ENCODE measurements around the gene BCL7A.
"Not testable (repeated sequence)": the region's sequence is repeated elsewhere in the genome, so short reads cannot be mapped to it uniquely, and the experiment has no call there.

DNA sequence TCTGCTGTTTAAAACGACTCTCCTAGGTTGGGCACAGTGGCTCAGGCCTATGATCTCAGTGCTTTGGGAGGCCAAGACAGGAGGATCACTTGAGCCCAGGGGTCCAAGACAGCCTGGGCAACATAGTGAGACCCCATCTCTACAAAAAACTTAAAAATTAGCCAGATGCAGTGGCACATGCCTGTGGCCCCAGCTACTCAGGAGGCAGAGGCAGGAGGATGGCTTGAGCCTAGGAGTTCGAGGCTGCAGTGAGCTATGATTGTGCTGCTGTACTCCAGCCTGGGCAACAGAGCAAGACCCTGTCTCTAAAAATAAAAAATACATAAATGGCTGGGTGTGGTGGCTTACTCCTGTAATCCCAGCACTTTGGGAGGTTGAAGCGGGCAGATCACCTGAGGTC lies 19.8 kb downstream of the BCL7A start:
- TF ChIP-seq, protein P1, sequence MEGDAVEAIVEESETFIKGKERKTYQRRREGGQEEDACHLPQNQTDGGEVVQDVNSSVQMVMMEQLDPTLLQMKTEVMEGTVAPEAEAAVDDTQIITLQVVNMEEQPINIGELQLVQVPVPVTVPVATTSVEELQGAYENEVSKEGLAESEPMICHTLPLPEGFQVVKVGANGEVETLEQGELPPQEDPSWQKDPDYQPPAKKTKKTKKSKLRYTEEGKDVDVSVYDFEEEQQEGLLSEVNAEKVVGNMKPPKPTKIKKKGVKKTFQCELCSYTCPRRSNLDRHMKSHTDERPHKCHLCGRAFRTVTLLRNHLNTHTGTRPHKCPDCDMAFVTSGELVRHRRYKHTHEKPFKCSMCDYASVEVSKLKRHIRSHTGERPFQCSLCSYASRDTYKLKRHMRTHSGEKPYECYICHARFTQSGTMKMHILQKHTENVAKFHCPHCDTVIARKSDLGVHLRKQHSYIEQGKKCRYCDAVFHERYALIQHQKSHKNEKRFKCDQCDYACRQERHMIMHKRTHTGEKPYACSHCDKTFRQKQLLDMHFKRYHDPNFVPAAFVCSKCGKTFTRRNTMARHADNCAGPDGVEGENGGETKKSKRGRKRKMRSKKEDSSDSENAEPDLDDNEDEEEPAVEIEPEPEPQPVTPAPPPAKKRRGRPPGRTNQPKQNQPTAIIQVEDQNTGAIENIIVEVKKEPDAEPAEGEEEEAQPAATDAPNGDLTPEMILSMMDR (IDR thresholded peaks at IDR 0.05), result not testable (repeated sequence)
- not testable (repeated sequence) for TF ChIP-seq EP300, POLR2A (IDR thresholded peaks at IDR 0.05)

Measured in stomach (tissue), 4 donors.